Type B pancreatic cell (in vitro differentiated cells): ENCODE results near the gene TIFAB. TPM values are rescaled to one million over a fixed set of nuclear protein-coding genes. Genes with fewer than 3 reads are reported as not detected.

Experiments
- DNase-seq: peaks from one replicate; pipeline ENCODE4 v3.0.0; 2021; ENCODE audit warnings: mixed read lengths; ENCODE audit not compliant: unreplicated experiment; ENCODE audit errors: extremely low spot score
- H3K27ac Mint-ChIP-seq: 2 replicates; pipeline ENCODE4 v1.8.0; 2021; ENCODE audit warnings: mild to moderate bottlenecking, mixed read lengths
- H3K27me3 Mint-ChIP-seq: 2 replicates; pipeline ENCODE4 v1.8.0; 2021; ENCODE audit warnings: mixed read lengths
- H3K36me3 Mint-ChIP-seq: 2 replicates; pipeline ENCODE4 v1.8.0; 2021; ENCODE audit warnings: mixed read lengths
- H3K4me1 Mint-ChIP-seq: one replicate; pipeline ENCODE4 v1.8.0; 2021; ENCODE audit warnings: mixed read lengths; ENCODE audit not compliant: unreplicated experiment
- H3K4me3 Mint-ChIP-seq: 2 replicates; pipeline ENCODE4 v1.8.0; 2021; ENCODE audit warnings: mild to moderate bottlenecking, mixed read lengths
- H3K9me3 Mint-ChIP-seq: 2 replicates; pipeline ENCODE4 v1.8.0; 2021; ENCODE audit warnings: mixed read lengths
- CTCF ChIP-seq: fragments of 200-600 bp; sonication (generic); conservative IDR thresholded peaks from 2 replicates; pipeline ENCODE4 v1.5.0; 2021; ENCODE audit warnings: antibody characterized with exemption, mild to moderate bottlenecking
- total RNA-seq: library from RNA; stranded (reverse); gene quantifications from 2 replicates; pipeline ENCODE4 v1.2.1, GENCODE V29; 2021; ENCODE audit warnings: low replicate concordance

TIFAB gene
- total RNA-seq, 1 donor from 2014 or later = not detected

- H3K36me3 Mint-ChIP-seq = no peaks in the 10 kb centered on the region
- no peaks in the 10 kb centered on the region for H3K9me3 Mint-ChIP-seq
- H3K27ac Mint-ChIP-seq = no peak overlapping the region
- TF ChIP-seq CTCF = no peak
- DNase-seq = no peak
- H3K4me1 Mint-ChIP-seq = peaks cover 9% of the 10 kb centered on the region
- H3K27me3 Mint-ChIP-seq = peaks cover 75% of the 10 kb centered on the region
- no peak overlapping the region for H3K4me3 Mint-ChIP-seq
Measured at GRCh38 chr5:135471726-135472125, 19.6 kb upstream of the TIFAB start.

- no peaks in the 10 kb centered on the region for H3K9me3 Mint-ChIP-seq
- DNase-seq = no peak
- no peaks in the 10 kb centered on the region for H3K36me3 Mint-ChIP-seq
- no peak overlapping the region for H3K4me3 Mint-ChIP-seq
- peaks cover 11% of the 10 kb centered on the region for H3K4me1 Mint-ChIP-seq
- no peak overlapping the region for H3K27ac Mint-ChIP-seq
- H3K27me3 Mint-ChIP-seq = peaks cover 80% of the 10 kb centered on the region
- TF ChIP-seq CTCF = no peak
Measured at GRCh38 chr5:135469911-135470310, 17.8 kb upstream of the TIFAB start.

GRCh38 chr5:135468541-135468940, 16.4 kb upstream of the TIFAB start:
- peaks cover 86% of the 10 kb centered on the region for H3K27me3 Mint-ChIP-seq
- no peak for TF ChIP-seq CTCF
- no peak overlapping the region for H3K4me3 Mint-ChIP-seq
- H3K9me3 Mint-ChIP-seq = no peaks in the 10 kb centered on the region
- no peak overlapping the region for H3K27ac Mint-ChIP-seq
- DNase-seq = no peak
- peaks cover 6% of the 10 kb centered on the region for H3K4me1 Mint-ChIP-seq
- H3K36me3 Mint-ChIP-seq = no peaks in the 10 kb centered on the region

- Mint-ChIP-seq H3K4me1 (peaks cover 6% of the 10 kb centered on the region), H3K9me3 (no peaks in the 10 kb centered on the region), H3K4me3 (no peak overlapping the region), H3K27me3 (peaks cover 84% of the 10 kb centered on the region), H3K27ac (no peak overlapping the region), H3K36me3 (no peaks in the 10 kb centered on the region)
- no peak for DNase-seq
- no peak for TF ChIP-seq CTCF
Measured at GRCh38 chr5:135467871-135468485, 15.8 kb upstream of the TIFAB start.

GRCh38 chr5:135467051-135467625, 15.0 kb upstream of the TIFAB start:
- Mint-ChIP-seq H3K27ac (no peak overlapping the region), H3K4me1 (peaks cover 12% of the 10 kb centered on the region), H3K4me3 (no peak overlapping the region), H3K36me3 (no peaks in the 10 kb centered on the region), H3K9me3 (no peaks in the 10 kb centered on the region), H3K27me3 (peaks cover 88% of the 10 kb centered on the region)
- TF ChIP-seq CTCF = no peak
- DNase-seq = no peak
